Endothelial cell of umbilical vein (primary cell): ENCODE data around the gene CCER1. TPM values are rescaled to one million over a fixed set of nuclear protein-coding genes. Genes with fewer than 3 reads are reported as not detected.

Experiments
- BruUV-seq: library from RNA; stranded (reverse); fragments of 400-500 nt; replicated peaks from 2 replicates; lab custom pipeline; 2021; lab: Mats Ljungman, UMichigan
- CTCF ChIA-PET: fragments of 300-600, 350-600 bp; sonication (Branson Sonifier 250); formaldehyde crosslinking; loops from one replicate; lab custom pipeline; 2021; ENCODE audit warnings: antibody characterized with exemption, inconsistent platforms; lab: Charles Lee
- POLR2A ChIA-PET: fragments of 300-600, 350-600 bp; sonication (Branson Sonifier 250); formaldehyde crosslinking; loops from one replicate; lab custom pipeline; 2021; ENCODE audit warnings: antibody characterized with exemption, inconsistent platforms; lab: Charles Lee
- DNase-seq: peaks from one replicate; pipeline ENCODE4 v3.0.0-alpha.2; 2011; ENCODE audit warnings: low read depth, low spot score
- FAIRE-seq: peaks from 2 replicates; lab custom pipeline; 2011; peaks lifted over from hg19 to GRCh38; lab: Jason Lieb, UNC
- H2AFZ ChIP-seq: 2 replicates; pipeline ENCODE4 v1.6.0; 2012; ENCODE audit warnings: low read depth, low read length, control low read depth, inconsistent platforms
- H3K27ac ChIP-seq: 2 replicates; pipeline ENCODE4 v1.5.1; 2011; ENCODE audit warnings: low read depth, mild to moderate bottlenecking, control low read depth, low read length, moderate library complexity; ENCODE audit not compliant: insufficient read depth
- H3K27me3 ChIP-seq, 2 experiments: 2 replicates each; pipeline versions ENCODE4 v1.6.0 to v1.6.1; 2011; ENCODE audit warnings: low read length in 2 of 2, mixed read lengths in 1 of 2; ENCODE audit not compliant: control insufficient read depth in 2 of 2, insufficient read depth in 2 of 2
- H3K36me3 ChIP-seq, 2 experiments: 2 replicates in 1 of 2; 3 replicates in 1 of 2; pipeline ENCODE4 v1.5.1; 2011; ENCODE audit warnings: low read length in 2 of 2, mild to moderate bottlenecking in 1 of 2, moderate library complexity in 1 of 2; ENCODE audit not compliant: control insufficient read depth in 2 of 2, insufficient read depth in 2 of 2; ENCODE audit errors: extremely low read depth in 1 of 2
- H3K4me1 ChIP-seq: 3 replicates; pipeline ENCODE4 v1.5.1; 2011; ENCODE audit warnings: mild to moderate bottlenecking, low read length; ENCODE audit not compliant: control insufficient read depth, insufficient read depth; ENCODE audit errors: extremely low read depth
- H3K4me2 ChIP-seq: 2 replicates; pipeline ENCODE4 v1.6.1; 2011; ENCODE audit warnings: low read length, control low read depth, mixed read lengths; ENCODE audit not compliant: insufficient read depth
- H3K4me3 ChIP-seq, 3 experiments: fragments of 200-600 bp in 1 of 3; sonication (generic), shearing (Covaris generic) in 1 of 3; replicated peaks in 1 of 3; 2 replicates each; pipeline ENCODE4 v1.5.1; 2011 to 2016; ENCODE audit warnings: control low read depth in 3 of 3, low read length in 3 of 3, mild to moderate bottlenecking in 2 of 3, inconsistent platforms in 1 of 3, low read depth in 1 of 3, moderate library complexity in 1 of 3; ENCODE audit not compliant: insufficient read depth in 1 of 3
- H3K79me2 ChIP-seq: 2 replicates; pipeline ENCODE4 v1.6.0; 2012; ENCODE audit warnings: low read length, inconsistent platforms; ENCODE audit not compliant: control insufficient read depth, insufficient read depth
- H3K9ac ChIP-seq: replicated peaks from 2 replicates; pipeline ENCODE3; 2011; ENCODE audit warnings: low read length, control low read depth; ENCODE audit not compliant: insufficient read depth; ENCODE audit errors: extremely low read depth
- H3K9me1 ChIP-seq: replicated peaks from 3 replicates; pipeline ENCODE4 v1.6.0; 2011; ENCODE audit warnings: mild to moderate bottlenecking, low read length; ENCODE audit not compliant: control insufficient read depth, insufficient read depth; ENCODE audit errors: extremely low read depth
- H3K9me3 ChIP-seq: replicated peaks from 2 replicates; pipeline ENCODE4 v1.5.1; 2012; ENCODE audit warnings: low read length, inconsistent platforms; ENCODE audit not compliant: control insufficient read depth, insufficient read depth
- H4K20me1 ChIP-seq: replicated peaks from 2 replicates; pipeline ENCODE3; 2011; ENCODE audit warnings: mild to moderate bottlenecking, low read length; ENCODE audit not compliant: control insufficient read depth, insufficient read depth; ENCODE audit errors: extremely low read depth
- EZH2 ChIP-seq: IDR thresholded peaks from 2 replicates; pipeline ENCODE4 v1.6.1; 2012; ENCODE audit warnings: borderline replicate concordance, low read depth, mild to moderate bottlenecking, moderate library complexity, low read length, inconsistent platforms; ENCODE audit not compliant: severe bottlenecking
- FOS ChIP-seq: IDR thresholded peaks from 2 replicates; pipeline ENCODE4 v1.6.1; 2011; ENCODE audit warnings: mild to moderate bottlenecking, low read length, moderate library complexity, borderline replicate concordance; ENCODE audit not compliant: insufficient read depth
- GATA2 ChIP-seq: IDR thresholded peaks from 2 replicates; pipeline ENCODE4 v1.7.0; 2011; ENCODE audit warnings: low read depth, mild to moderate bottlenecking, moderate library complexity, mixed read lengths, low read length; ENCODE audit not compliant: insufficient read length, insufficient read depth
- JUN ChIP-seq: IDR thresholded peaks from 2 replicates; pipeline ENCODE4 v1.6.1; 2011; ENCODE audit warnings: borderline replicate concordance, low read depth; ENCODE audit not compliant: insufficient read length, insufficient read depth
- MAX ChIP-seq: IDR thresholded peaks from 2 replicates; pipeline ENCODE4 v1.6.1; 2011; ENCODE audit not compliant: insufficient read depth, insufficient read length
- MYC ChIP-seq: IDR thresholded peaks from one replicate; pipeline ENCODE4 v1.6.1; 2011; ENCODE audit warnings: mild to moderate bottlenecking, low read depth, low read length
- POLR2A ChIP-seq: IDR thresholded peaks from 2 replicates; pipeline ENCODE4 v1.6.1; 2012; ENCODE audit warnings: low read depth, mild to moderate bottlenecking, control low read depth, low read length
- POLR2AphosphoS5 ChIP-seq: IDR thresholded peaks from 2 replicates; pipeline ENCODE4 v1.6.1; 2012; ENCODE audit warnings: low read depth, mild to moderate bottlenecking, control low read depth, low read length, moderate library complexity; ENCODE audit not compliant: insufficient read depth
- dilution Hi-C: fragments of 300-500 bp; cut with MboI; formaldehyde crosslinking; loops from one replicate; pipeline ENCODE4 v1.15.0; 2019; ENCODE audit warnings: low sequenced_read_pairs; ENCODE audit not compliant: extremely low pct_ligation_motif_present
- intact Hi-C: fragments of 100-400 bp; cut with micrococcal nuclease; formaldehyde crosslinking; loops from one replicate; pipeline ENCODE4 v1.10.0; 2022
- polyA plus RNA-seq, 4 experiments: library from polyadenylated mRNA; depleted of rRNA in 3 of 4; stranded (reverse) in 3 of 4; unstranded in 1 of 4; fragments of >200 nt; gene quantifications; 2 replicates each; pipeline versions ENCODE4 v1.2.1 to v1.2.3, GENCODE V29; 2011 to 2012; ENCODE audit warnings: missing spikeins in 1 of 4
- total RNA-seq: library from RNA; stranded (reverse); gene quantifications from 2 replicates; pipeline ENCODE4 v1.2.3, GENCODE V29; 2021
- TF ChIP-seq, protein P1 (sequence below), 2 donors: IDR thresholded peaks; 1 replicate in 1 of 2; 2 replicates in 1 of 2; pipeline ENCODE4 v1.5.1; 2011; ENCODE audit warnings: low read length in 2 of 2, mild to moderate bottlenecking in 2 of 2, moderate library complexity in 2 of 2, control low read depth in 1 of 2, inconsistent platforms in 1 of 2, low read depth in 1 of 2; ENCODE audit not compliant: insufficient read depth in 1 of 2; ENCODE audit errors: extremely low read depth in 1 of 2

CCER1 gene
- total and polyA plus RNA-seq, 2 donors (not counting 3 experiments of a cell fraction or from before 2014, with no cell fraction given), result not detected

DNA sequence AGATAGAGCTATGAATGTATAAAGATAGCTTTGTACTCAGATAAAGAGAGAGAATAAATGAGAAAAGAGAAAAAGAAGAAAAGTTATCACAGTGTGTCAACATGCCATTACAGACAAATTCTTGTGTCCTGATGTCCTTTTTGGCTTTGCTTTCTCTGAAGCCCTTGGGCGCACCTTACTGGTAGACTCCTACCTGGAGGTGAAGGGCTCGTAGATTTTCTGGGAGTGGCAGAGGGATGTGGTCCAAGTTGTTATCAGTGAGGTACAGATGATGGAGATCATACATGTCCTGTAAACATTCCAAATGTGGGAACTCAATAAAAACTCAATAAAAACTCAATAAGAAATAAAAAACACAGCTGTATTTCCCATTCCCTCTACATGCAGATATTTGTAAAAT, 14.9 kb upstream of the CCER1 start:
- Histone ChIP-seq H3K4me2 (peak overlapping the region; percentile 15), H3K4me3 (no peak overlapping the region), H3K79me2 (no peaks in the 10 kb centered on the region), H3K9me3 (no peaks in the 10 kb centered on the region), H3K36me3 (no peaks in the 10 kb centered on the region), H3K27me3 (no peaks in the 10 kb centered on the region), H2AFZ (no peak overlapping the region), H3K9ac (no peak overlapping the region), H4K20me1 (no peaks in the 10 kb centered on the region), H3K4me1 (peaks cover 11% of the 10 kb centered on the region), H3K9me1 (no peaks in the 10 kb centered on the region), H3K27ac (peak overlapping the region; percentile 4)
- intact Hi-C loops (no loop called here), dilution Hi-C loops (no loop called here)
- DNase-seq (no peak), FAIRE-seq (no peak)
- TF ChIP-seq POLR2AphosphoS5, result no peak
- TF ChIP-seq GATA2, result no peak
- TF ChIP-seq, protein P1, sequence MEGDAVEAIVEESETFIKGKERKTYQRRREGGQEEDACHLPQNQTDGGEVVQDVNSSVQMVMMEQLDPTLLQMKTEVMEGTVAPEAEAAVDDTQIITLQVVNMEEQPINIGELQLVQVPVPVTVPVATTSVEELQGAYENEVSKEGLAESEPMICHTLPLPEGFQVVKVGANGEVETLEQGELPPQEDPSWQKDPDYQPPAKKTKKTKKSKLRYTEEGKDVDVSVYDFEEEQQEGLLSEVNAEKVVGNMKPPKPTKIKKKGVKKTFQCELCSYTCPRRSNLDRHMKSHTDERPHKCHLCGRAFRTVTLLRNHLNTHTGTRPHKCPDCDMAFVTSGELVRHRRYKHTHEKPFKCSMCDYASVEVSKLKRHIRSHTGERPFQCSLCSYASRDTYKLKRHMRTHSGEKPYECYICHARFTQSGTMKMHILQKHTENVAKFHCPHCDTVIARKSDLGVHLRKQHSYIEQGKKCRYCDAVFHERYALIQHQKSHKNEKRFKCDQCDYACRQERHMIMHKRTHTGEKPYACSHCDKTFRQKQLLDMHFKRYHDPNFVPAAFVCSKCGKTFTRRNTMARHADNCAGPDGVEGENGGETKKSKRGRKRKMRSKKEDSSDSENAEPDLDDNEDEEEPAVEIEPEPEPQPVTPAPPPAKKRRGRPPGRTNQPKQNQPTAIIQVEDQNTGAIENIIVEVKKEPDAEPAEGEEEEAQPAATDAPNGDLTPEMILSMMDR (IDR thresholded peaks at IDR 0.05; ENCODE audit: extremely low read depth in 1 of 2, insufficient read depth in 1 of 2, low read depth in 1 of 2, low read length in 2 of 2), result no peak
- TF ChIP-seq MAX, result no peak
- TF ChIP-seq MYC, result no peak
- TF ChIP-seq EZH2, result no peak
- TF ChIP-seq JUN, result no peak
- TF ChIP-seq FOS, result no peak
- no peak for TF ChIP-seq POLR2A
- ChIA-PET CTCF (interaction anchor here (0.7 to 3.0 kb wide), 10 partner anchors 8 to 387 kb away, joined by 3 to 20 read pairs (median 4); no protein-coding TSS in a partner anchor), POLR2A (interaction anchor here (1.1 kb wide), 1 partner anchor 383 kb away, joined by 3 read pairs; no protein-coding TSS in a partner anchor)
- BruUV-seq, result TSS peak; percentile 96
